HG02588 (cell line): Measurements from ENCODE around the gene TTLL1.
"Not testable (repeated sequence)": the region's sequence is repeated elsewhere in the genome, so short reads cannot be mapped to it uniquely, and the experiment has no call there.

Experiments
- ATAC-seq: cut with Tn5 transposase; IDR thresholded peaks from one replicate; pipeline ENCODE4 v1.9.1; 2021; ENCODE audit warnings: mild to moderate bottlenecking, moderate library complexity; ENCODE audit not compliant: unreplicated experiment

The TTLL1 gene

DNA sequence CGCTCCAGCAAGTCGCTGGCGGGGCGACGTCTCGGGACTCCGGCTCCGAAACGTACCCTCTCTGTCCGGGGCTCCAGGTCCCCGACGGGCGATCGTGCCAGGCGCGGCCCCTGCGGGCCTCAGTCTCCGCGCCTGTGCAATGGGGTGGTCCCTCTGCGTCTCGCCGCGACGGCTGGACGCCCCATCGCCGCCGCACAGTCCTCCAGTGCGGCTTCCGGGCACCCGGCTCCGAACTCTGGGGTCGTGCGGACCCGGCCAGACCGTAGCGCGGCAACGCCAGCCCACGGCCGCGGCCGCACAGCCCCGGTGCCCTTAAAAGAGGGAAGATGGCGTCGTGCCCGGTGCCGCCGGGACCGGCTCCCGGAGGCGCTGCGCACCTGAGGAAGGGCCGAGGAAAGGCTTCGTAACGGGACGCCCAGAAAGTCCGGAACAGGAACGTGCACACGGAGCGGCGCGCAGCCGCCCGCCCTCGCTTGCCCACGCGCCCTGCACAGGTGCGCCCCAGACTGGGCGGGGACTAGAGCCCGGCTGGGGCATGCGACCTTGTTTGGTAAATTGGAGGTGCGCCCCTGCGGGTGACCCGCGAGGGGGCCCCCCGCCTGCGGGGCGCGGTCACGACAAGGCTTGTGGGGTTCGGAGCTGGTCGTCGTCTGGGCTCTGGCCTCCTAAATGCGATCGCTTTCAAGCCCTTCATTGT is 21.9 kb upstream of the TTLL1 start:
- ATAC-seq: no peak

DNA sequence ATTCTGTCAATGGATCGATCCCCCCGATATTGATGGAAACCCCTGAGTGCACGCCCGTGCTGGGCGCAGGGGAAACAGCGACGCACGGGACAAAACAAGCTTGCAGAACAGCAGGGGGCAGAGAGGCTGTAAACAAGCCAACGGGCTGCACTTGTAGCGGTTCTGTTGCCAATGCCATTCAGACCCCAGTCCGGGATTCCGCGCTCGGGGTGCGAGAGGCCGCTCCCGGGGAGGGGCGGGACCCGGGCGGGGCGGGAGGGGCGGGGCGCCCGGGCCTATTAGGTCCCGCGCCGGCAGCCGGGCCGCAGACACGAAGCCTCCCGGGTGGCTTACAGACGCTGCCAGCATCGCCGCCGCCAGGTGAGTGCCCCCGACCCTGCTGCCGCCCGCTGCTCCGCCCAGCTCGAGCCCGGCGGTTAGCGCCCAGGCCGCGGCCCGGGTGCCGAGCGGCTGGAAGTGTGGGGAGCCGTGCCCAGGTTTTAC is 21.3 kb upstream of the TTLL1 start, which contains the start of gene BIK:
BIK (plus strand) TSS at position 307 of the 483 bp plus-strand sequence. CDS start 13,273 bp downstream, outside the sequence.
- ATAC-seq: no peak

GRCh38 chr22:43109921-43110443 is 20.8 kb upstream of the TTLL1 start:
- ATAC-seq: no peak

GRCh38 chr22:43109511-43109910 is 20.3 kb upstream of the TTLL1 start:
- ATAC-seq: no peak

- no peak for ATAC-seq
These were observed 17.1 kb upstream of the TTLL1 start for GRCh38 chr22:43106302-43106701.

- not testable (repeated sequence) for ATAC-seq
These were observed 15.8 kb upstream of the TTLL1 start for GRCh38 chr22:43104950-43105349.

DNA sequence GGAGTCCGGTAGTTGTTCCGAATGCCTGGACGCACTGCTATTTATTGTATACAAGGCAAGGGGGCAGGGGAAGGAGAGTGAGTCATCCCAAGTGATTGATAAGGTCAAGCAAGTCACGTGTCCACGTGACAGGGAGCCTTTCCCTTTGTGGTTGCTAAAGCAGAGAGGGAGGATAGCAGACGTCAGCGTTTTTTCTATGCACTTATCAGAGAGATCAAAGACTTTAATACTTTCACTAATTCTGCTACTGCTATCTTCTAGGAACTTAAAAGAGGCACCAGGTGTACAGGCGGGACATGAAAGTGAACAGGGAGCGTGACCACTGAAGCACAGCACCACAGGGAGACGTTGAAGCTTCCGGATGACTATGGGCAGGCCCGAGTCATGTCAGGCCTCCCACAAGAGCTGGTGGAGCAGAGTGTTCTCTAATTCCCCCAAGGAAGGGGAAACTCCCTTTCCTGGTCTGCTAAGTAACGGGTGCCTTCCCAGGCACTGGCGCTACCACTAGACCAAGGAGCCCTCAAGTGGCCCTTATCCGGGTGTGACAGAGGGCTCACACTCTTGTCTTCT is 14.9 kb upstream of the TTLL1 start:
- not testable (repeated sequence) for ATAC-seq

- ATAC-seq: no peak
These were observed 12.1 kb upstream of the TTLL1 start for GRCh38 chr22:43101306-43101705.

DNA sequence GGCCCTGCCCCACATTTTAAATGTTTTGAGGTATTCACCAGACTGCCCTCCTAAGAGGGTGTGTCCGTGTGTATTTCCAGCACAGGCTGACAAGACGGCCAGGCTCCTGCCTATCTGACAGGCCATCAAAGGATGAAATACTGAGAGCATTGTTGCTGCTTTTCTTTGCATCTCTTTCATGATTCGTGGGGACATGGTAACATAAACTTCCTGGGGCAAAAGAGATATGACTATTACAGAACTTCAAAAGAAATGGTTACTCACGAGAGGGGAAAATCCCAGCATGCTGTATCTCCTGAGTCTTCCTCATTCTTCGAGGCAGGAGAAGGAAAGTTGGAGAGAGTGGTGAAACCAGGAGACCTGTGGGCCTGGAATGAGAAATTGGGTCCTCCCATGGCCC is 11.0 kb upstream of the TTLL1 start:
- no peak for ATAC-seq

DNA sequence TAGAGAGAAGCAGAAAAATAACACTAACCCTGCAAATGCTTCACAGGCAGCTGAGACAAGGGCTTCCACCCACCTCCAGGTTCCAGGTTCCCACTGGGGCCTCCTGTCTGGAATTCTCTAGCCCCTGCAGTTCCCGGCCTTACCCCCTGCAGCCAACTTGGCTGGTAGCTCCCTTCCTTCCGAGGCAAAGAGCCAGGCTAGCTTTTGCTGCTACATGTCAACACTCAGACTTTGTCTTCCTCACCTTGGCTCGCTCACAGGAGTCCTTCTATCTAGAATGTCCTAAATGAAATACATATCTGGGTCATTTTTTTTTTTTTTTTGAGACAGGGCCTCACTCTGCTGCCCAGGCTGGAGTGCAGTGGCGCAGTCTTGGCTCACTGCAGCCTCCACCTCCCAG is 9.9 kb upstream of the TTLL1 start:
- ATAC-seq: no peak

DNA sequence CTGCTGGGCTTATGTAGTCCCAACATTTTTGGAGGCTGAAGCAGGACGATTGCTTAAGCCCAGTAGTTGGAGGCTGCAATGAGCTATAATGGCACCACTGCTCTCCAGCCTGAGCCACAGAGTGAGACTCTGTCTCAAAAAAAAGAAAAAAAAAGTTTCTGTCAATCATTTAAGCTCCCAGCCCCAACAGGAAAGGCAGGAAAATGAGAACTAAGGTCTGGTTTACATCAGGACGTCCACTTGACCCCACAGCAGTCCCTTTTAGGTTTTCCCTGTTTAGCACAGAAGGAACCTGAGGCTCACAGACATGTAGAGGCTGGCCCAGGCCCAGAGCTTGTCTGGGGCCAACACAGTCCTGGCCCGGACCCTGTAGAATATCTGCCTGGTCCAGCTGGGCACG is 9.2 kb upstream of the TTLL1 start:
- ATAC-seq: no peak

DNA sequence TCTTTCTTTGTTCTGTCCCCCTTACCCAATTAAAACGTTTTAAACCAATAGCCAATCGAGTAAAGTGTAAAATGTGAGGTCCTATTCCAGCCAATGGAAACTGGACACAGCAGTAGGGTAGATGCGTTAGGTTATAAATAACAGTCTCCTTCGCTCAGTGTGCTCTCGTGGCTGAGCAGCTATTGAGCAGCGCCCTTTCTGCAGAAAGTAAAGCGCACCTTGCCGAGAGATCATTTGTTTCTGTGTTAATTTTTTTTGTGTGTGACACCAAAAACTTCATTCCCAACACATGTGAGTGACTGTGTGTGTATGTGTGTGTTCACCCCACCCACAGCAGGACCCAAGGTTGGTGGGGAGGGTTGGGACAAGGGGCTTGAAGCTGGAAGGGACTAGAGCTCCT is 7.2 kb upstream of the TTLL1 start:
- ATAC-seq: no peak

DNA sequence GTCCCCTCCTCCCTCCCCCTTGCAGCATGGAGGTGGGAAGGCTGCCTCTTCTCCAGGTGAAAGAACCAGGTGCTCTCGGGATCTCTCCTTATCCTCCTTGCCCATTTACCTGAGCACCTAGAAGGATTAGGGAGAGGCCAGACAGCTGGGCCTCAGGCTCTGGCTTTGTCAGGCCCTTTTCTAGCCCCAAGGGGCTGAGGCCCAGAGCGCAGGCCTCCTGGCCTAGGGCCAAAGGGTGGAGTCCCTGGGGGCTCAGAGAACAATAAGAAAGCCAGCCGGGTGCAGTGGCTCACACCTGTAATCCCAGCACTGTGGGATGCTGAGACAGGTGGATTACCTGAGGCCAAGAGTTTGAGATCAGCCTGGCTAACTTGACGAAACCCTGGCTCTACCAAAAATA is 5.4 kb upstream of the TTLL1 start:
- ATAC-seq: no peak

GRCh38 chr22:43094085-43094484 is 4.9 kb upstream of the TTLL1 start:
- ATAC-seq: no peak

- no peak for ATAC-seq
These were observed 2.9 kb upstream of the TTLL1 start for GRCh38 chr22:43092085-43092484.

DNA sequence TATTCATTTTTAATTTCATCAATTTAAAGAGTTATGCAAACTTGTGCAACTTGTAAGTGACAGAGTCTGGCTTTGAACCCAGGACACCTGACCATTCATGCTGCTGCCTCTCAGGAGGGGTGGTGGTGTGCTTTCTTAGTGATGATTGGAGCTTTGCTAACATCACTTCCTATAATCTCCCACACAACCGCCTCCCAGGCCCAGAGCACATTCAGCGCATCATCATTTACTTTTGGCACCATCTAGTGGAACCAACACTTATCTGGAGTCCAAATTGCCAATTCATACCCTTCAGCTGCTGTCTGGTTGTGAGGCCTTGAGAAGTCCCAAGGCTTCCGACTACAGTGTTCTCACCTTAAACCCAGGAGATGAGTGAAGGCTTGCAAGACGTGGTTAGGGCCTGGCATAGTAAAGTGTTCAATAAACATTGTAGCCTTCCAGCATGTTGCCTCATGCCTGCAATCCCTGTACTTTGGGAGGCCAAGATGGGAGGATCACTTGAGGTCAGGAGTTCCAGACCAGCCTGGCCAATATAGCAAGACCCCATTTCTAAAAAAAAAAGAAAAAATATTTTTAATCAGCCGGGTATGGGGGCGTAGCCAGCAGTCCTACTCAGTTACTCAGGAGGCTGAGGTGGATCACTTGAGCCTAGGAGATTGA is 1.1 kb upstream of the TTLL1 start:
- ATAC-seq: no peak

GRCh38 chr22:43088627-43088983 is 586 bp downstream of the TTLL1 start:
- ATAC-seq: no peak

DNA sequence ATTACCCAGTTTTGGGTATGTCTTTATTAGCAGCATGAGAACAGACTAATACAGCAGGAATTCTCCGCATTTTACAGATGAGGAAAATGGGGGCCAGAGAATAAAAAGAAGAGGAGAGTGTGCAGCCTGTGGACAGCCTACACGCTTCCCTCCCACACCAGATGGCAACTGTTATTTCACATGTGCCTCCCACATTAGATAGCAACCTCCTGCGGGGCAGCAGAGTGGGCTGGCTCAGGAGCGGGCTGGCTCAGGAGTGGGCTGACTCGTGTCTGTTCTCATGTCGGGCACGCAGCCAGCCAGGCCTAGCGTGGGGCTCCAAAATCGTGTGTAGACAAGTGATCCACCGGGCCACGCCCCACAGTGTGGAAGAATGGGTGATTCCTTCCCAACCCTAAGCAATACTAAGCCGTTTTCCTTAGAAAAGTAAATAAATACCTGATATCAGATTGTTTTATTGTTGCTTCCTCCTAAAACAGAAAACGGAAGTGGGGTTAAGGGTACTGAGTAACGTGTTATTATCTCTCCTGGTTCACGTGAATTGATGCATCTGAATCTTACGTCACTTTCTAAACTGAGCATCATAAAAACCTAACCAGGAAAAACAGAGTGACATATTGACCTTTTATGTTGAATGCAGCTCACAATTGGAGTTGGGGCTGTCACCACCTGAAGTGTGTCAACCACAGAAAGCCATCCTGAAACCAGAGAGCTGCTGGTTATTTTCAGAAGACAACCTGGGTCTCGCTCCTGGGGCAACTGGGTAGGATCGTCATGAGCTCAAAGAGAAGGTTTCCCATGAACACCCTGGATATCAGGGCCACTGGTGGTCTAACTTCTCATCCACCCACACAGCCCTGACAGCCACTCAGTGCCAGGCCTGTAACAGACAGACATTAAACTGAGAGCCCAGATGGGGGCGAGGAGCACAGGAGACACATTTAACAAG is 3.3 kb downstream of the TTLL1 start:
- no peak for ATAC-seq

GRCh38 chr22:43081968-43082367 is 7.2 kb downstream of the TTLL1 start:
- no peak for ATAC-seq

- ATAC-seq: no peak
These were observed 8.6 kb downstream of the TTLL1 start for GRCh38 chr22:43080616-43081015.

DNA sequence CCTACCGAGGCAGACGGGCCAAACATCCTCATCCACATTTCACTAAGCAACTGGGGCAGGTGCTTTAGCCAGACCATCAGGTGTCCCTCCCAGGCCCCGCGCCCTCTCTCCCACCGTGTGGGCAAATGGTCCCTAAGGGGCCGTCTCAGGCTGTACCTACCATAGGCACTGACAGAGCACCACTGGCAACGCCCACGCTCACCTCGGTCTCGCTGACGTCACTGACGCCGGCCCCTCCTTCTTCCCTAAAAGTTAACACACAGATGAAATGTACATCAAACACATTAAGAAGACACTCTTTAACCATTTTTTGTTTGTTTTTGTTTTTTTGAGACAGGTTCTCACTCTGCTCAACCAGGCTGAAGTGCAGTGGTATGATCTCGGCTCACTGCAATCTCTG is 9.4 kb downstream of the TTLL1 start:
- ATAC-seq: no peak
